Measurements from ENCODE around the gene PYY. TPM values are rescaled to one million over a fixed set of nuclear protein-coding genes. Genes with fewer than 3 reads are reported as not detected.
A peak's percentile ranks its signal among the peaks of the same experiment; 100 is the strongest.

The PYY gene
- total RNA-seq, 1 experiment from 2014 or later, result 2.0 TPM

DNA sequence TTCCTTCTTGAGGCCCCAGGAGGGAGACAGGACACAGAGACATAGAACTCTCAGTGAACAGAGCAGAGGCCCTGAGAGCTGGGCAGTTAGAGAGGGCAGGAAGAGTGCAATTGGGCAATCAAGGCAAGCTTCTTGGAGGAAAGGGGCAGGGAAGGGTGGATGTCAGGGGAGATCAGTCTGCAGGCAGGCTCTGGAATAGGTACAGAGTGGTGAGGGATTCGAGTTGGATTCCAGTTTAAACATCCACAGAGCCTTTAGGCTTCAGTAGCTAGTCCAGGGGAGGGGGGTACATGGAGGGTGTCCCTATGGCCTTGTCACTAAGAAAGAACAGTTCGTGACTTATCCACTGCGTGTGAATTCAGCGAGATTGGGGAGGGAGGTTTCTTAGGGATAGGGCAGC is 2.0 kb downstream of the PYY start:
- no peak overlapping the region for H3K23ac ChIP-seq (ENCODE audit: insufficient read length, low read depth, low read length)
- no peak overlapping the region for H2BK12ac ChIP-seq (ENCODE audit: insufficient read length, low read depth, low read length)
- no peak overlapping the region for H3T11ph ChIP-seq (ENCODE audit: low read length)
- Mint-ChIP-seq H3K27ac (peak overlapping the region in 1 of 3 experiments; percentile 89; a peak in 1 of 7 replicates), H3K4me1 (peaks cover 14 to 15% of the 10 kb centered on the region in 2 experiments), H3K27me3 (ENCODE audit: low read depth) (peaks cover 43% of the 10 kb centered on the region), H3K36me3 (ENCODE audit: insufficient read depth in 1 of 3, low read depth in 3 of 3) (no peaks in the 10 kb centered on the region; a peak in 1 of 7 replicates), H3K9me3 (no peaks in the 10 kb centered on the region), H3K4me3 (peak overlapping the region; percentile 77 to 93)
- peaks cover 15% of the 10 kb centered on the region for H3K23me2 ChIP-seq (ENCODE audit: insufficient read length, low read depth, low read length, poor library complexity, severe bottlenecking)
- H2BK15ac ChIP-seq (ENCODE audit: low read depth, low read length), result no peak overlapping the region
- H2BK20ac ChIP-seq (ENCODE audit: low read depth, low read length, poor library complexity, severe bottlenecking), result no peak overlapping the region
- H3K9me3 ChIP-seq (ENCODE audit: control insufficient read depth, low read depth, low read length), result no peaks in the 10 kb centered on the region
- H3K18ac ChIP-seq (ENCODE audit: insufficient read length, low read depth, low read length), result no peak overlapping the region
- no peak overlapping the region for H3K56ac ChIP-seq (ENCODE audit: insufficient read length, low read depth, low read length)
- no peak overlapping the region for H2AK5ac ChIP-seq (ENCODE audit: insufficient read length, low read length)
- TF ChIP-seq, protein P1, sequence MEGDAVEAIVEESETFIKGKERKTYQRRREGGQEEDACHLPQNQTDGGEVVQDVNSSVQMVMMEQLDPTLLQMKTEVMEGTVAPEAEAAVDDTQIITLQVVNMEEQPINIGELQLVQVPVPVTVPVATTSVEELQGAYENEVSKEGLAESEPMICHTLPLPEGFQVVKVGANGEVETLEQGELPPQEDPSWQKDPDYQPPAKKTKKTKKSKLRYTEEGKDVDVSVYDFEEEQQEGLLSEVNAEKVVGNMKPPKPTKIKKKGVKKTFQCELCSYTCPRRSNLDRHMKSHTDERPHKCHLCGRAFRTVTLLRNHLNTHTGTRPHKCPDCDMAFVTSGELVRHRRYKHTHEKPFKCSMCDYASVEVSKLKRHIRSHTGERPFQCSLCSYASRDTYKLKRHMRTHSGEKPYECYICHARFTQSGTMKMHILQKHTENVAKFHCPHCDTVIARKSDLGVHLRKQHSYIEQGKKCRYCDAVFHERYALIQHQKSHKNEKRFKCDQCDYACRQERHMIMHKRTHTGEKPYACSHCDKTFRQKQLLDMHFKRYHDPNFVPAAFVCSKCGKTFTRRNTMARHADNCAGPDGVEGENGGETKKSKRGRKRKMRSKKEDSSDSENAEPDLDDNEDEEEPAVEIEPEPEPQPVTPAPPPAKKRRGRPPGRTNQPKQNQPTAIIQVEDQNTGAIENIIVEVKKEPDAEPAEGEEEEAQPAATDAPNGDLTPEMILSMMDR (conservative IDR thresholded peaks at IDR 0.05), result no peak
- H3K4me2 ChIP-seq (ENCODE audit: insufficient read depth, insufficient read length, low read length), result peak overlapping the region; percentile 65
- no peak overlapping the region for H2BK5ac ChIP-seq (ENCODE audit: insufficient read length, low read length)
- H3K14ac ChIP-seq (ENCODE audit: insufficient read depth, low read length), result no peak overlapping the region
- H4K20me1 ChIP-seq (ENCODE audit: control insufficient read depth, insufficient read depth, insufficient read length), result no peaks in the 10 kb centered on the region
- no peaks in the 10 kb centered on the region for H3K79me1 ChIP-seq (ENCODE audit: insufficient read depth, low read depth, low read length, poor library complexity, severe bottlenecking)
- no peak overlapping the region for H3K27ac ChIP-seq (ENCODE audit: insufficient read length, low read depth, low read length)
- H4K5ac ChIP-seq (ENCODE audit: insufficient read length, low read depth, low read length), result no peak overlapping the region
- H3K79me2 ChIP-seq (ENCODE audit: insufficient read depth, low read length), result no peaks in the 10 kb centered on the region
- no peak overlapping the region for H2BK120ac ChIP-seq (ENCODE audit: low read depth, low read length, poor library complexity, severe bottlenecking)
- WGBS (ENCODE audit: extremely low coverage, insufficient read length, low lambda C conversion rate), result no CpG with 5 or more reads among the region's 4 CpGs
- H2AFZ ChIP-seq (ENCODE audit: low read length), result no peak overlapping the region
- H4K8ac ChIP-seq (replicated peaks; ENCODE audit: insufficient read length, low read depth, low read length), result no peak overlapping the region
- no peak overlapping the region for H3K4ac ChIP-seq (ENCODE audit: low read depth, low read length)
- no peak for DNase-seq
- no peak overlapping the region for H4K91ac ChIP-seq (ENCODE audit: insufficient read length, low read depth, low read length)
- peaks cover 7% of the 10 kb centered on the region; the same call in 1 of the 2 replicates for H3K27me3 ChIP-seq (ENCODE audit: insufficient read depth, low read length)
- 0 out of 2 replicates have a peak, but pooled peaks cover 2% of the 10 kb centered on the region for H3K4me1 ChIP-seq (ENCODE audit: insufficient read depth, low read length)
- no peak overlapping the region for H3K9ac ChIP-seq (ENCODE audit: extremely low read depth, insufficient read length, low read length)

Measured in H9 (cell line).